GM18519 (cell line): ENCODE results near the gene CD300LD.

Experiments
- ATAC-seq: cut with Tn5 transposase; IDR thresholded peaks from one replicate; pipeline ENCODE4 v1.9.1; 2021; ENCODE audit warnings: mild to moderate bottlenecking, moderate library complexity; ENCODE audit not compliant: unreplicated experiment, low FRiP score

CD300LD gene

DNA sequence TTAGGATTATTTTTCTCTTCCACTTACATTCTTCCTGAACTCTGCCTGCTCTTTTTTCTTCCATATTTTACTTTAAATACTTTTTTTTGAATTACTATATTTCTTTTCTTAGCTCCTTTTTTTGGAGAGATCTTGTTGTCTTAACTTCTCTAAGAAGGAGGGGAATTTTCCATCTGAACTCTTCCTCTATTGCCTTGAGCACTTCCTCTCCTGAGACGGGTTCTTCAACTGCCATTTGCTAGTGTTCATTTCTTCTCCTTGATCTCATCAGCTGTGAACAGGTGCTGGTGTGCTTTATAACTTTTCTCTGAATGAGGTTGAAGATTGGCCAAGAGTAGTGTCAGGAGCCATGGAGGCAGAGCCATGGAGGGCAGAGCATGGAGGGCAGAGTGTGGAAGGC, 15.1 kb upstream of the CD300LD start:
- no peak for ATAC-seq

DNA sequence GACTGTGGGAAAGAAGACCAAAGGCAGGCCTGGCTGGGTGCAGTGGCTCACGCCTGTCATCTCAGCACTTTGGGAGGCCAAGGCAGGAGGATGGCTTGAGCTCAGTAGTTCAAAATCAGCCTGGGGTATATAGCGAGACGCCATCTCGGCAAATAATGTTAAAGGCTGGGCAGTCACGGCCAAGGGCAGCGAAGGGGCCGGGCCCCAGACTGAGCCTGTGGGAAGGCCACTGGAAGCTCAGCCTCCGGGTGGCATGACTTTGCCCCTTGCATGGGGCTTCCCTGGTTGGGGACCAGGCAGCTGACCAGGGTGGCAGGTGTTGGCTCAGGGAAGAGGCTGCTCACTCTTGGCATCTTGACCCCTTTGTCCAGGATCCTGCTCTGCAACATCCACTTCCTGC, 14.0 kb upstream of the CD300LD start:
- ATAC-seq = no peak

DNA sequence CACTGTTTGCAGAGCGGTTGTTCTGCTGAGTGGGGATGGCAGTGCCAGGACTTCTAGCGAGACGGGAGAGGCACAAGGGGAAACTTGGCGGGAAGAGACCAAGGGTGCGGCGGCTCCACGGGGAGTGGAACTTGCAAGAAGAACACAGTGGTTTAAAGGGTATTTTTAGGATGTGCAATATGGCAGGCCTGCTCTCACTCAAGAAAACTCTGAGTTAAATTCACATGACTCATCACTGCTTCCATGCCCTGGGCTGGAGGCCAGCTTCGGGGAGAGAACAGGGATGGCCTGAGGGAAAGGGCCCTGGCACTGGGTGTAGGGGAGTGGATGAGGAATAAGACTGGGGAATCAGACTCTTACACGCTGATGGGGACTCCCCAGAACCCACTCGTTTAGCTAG, 13.3 kb upstream of the CD300LD start:
- ATAC-seq = no peak

DNA sequence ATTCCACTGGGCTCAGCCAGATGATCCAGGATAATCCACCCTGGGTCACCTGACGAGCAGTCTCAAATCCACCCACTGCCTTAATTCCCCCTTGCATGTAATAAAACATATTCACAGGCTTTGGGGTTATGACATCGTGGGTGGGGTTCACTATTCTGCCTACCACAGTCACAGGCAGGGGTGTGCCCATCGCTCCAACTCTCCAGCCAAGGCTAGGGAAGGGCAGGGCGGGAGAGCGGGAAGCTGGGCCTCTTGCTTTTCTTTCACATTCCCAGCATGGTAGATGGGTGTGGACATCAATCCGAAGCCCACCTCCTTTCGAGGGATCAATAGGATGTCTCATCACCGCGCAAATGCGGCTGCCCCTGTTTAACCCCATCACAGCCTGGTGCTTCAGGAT, 12.7 kb upstream of the CD300LD start:
- no peak for ATAC-seq

DNA sequence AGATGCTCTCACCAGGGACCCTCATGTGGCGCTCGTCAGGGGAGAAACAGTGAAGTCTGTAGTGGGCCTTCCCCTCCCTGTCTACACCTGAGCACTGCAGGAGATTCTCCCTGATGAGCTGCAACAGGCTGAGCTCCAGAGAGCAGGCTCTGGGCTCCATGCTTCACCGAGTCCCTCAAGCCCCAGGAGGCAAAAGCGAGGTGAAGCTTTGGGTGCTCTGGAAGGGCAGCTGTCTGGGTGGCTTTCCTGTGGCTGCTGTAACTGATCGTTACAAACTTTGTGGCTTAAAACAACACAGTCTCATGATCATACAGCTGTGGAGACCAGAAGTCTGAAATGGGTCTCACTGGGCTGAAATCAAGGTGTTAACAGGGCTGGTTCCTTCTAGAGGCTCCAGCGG, 12.1 kb upstream of the CD300LD start:
- no peak for ATAC-seq

DNA sequence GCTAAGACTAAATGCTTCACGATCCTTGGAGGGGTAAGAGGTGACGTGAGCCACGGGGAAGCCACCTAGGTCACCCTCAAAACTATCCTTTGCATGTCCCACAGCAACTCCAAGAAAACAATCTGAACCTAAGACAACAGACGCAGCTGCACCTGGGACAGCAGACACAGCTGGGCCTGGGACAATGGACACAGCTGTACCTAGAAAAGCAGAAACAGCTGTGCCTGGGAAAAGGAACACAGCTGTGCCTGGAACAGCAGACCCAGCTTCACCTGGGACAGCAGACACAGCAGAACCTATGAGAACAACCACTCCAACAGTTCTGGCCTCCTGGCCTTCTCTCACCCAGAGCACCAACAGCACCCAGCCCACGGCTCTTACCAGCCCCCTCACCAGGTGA, 11.7 kb upstream of the CD300LD start:
- no peak for ATAC-seq

DNA sequence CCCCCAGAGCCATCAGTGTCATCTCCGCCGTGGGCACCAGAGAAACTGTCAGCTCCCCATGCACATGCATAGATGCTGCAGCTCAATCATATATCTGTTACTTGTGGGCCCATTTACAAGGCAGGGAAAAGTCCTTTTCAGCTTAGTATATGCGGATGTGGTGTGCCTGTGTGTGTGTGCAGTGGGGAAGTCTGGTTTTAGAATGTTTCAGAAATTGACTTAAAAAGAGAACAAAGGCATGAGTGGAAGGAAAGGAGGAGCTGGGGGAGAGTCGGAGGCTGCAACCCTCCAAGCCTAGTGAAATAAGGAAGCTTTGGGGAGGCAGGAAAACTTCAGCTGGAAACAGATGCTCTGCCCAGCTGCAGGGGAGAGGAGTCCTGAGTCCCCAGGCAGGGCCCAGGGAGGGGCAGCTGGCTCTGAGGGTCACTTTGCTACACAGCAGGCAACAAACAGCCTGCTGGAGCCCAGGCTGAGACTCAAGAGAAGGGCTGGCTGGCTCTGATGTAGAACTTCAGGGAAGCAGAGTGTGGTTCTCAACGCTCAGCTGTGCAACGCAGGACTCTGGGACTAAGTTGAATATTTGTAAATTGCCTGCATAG, 11.1 kb upstream of the CD300LD start:
- ATAC-seq = no peak

DNA sequence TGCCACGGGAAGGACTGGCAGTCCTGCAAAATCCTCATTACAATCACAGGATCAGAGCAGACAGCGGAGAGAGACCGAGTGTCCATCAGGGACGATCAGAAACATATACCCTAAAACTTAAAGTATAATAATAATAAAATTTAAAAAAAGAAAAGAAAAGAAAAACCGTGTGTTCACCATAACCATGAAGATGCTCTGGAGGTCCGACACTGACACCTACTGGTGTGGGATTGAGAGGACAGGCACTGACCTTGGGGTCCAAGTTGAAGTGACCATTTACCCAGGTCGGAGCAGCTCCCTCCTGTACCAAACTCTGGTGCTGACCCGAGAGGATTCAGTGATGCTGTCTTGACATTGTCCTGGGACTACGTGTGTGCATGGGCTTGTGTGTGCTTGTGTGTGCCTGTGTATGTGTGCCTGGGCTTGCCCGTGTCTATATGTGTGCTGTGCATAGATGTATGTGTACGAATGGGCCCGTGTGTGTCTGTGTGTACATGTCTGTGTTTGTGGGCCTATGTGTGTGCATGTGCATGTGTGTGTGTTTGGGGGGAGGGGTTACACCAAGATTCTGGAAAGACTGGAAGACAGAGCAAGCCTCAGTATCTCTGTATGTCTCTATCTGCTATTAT, 10.0 kb upstream of the CD300LD start:
- ATAC-seq = no peak

DNA sequence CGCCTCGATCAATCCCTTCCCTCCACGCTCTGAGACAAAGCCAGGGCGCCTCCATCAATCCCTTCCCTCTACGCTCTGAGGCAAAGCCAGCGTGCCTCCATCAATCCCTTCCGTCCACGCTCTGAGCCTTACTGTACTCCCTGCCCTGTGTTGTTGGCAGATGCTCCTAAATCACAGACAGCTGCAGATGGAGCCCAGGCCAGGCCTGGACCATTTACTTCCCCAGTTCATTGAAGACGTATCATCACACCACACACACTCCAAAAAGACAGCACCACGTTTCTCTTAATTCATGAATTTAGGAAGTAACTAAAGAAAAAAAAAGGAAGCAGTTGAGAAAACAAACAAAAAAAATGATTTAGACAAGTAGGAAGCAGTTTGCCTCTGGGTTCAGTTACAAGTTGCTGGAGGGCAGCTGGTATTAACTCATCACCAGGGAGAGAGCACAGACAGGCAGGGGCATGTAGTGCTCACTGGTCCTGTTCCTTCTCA, 7.4 kb upstream of the CD300LD start:
- ATAC-seq = no peak

DNA sequence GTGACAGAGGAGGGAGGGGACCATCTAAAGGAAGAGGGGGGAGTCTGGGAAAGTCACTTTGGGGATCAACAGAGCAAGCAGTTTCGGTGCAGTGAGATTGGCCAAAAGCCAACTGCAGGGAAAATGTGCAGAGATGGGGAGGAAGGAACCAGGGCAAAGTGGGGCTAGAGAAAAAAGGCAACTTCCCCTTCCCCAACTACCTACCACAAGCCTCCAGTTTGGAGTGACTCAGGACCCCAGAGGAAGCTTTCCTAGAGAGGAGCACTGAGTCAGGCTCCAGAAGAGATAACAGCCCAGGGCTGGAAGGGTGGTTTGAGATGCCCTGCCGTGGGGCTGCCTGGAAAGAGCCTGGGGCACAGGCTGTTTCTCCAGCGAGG, 6.9 kb upstream of the CD300LD start:
- no peak for ATAC-seq

DNA sequence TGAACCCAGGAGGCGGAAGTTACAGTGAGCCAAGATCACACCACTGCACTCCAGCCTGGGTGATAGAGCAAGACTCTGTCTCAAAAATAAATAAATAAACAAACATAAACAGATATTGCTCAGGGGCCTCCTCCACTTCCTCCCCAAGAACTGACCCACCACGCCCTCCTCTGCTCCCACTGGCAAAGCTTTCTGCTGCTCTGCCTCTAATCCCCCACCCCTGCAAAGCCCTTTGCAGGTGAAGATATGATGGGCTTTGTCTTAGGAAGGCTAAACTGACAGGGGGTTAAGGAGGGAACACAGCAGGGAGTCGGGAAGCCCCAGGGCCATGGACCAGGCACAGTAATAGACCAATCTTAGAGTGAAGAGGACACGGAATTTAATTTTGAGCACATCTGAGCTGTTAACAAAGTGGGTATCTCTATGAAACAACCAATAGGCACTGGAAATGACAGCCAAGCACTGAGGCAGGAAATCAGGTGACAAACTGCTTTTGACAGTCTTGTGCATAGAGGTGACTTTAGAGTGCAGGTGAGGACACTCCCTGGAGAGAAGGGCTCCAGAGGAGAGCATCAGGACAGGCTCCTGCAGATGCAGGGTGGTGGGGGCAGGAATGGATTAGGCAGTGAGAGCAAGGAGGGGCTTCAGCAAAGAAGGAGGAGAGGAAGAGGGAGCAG, 6.4 kb upstream of the CD300LD start:
- no peak for ATAC-seq

DNA sequence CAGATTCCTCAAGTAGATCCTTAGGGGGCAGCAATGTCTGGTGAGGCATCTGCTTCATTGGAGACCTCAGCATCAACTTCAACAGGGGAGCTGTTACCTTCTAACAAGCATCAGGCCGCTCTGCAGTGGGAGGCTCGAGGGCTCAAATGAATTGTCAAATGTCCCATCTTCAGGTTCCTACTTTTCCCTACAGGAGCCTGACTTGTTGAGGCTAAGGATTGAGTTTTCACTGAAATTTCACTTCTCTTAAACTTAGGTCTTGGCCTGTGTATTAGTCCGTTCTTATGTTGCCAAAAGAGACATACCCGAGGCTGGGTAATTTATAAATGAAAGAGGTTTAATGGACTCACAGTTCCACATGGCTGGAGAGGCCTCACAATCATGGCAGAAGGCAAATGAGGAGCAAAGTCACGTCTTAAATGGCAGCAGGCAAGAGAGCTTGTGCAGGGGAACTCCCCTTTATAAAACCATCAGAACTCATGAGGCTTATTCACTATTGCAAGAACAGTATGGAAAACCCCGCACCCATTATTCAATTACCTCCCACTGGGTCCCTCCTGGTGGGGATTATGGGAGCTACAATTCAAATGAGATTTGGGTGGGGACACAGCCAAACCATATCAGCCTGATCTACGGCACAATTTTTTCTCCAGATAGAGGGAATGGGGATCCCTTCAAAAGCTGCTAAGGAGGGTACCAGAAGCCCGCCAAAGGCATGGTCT, 5.1 kb upstream of the CD300LD start:
- ATAC-seq = no peak

DNA sequence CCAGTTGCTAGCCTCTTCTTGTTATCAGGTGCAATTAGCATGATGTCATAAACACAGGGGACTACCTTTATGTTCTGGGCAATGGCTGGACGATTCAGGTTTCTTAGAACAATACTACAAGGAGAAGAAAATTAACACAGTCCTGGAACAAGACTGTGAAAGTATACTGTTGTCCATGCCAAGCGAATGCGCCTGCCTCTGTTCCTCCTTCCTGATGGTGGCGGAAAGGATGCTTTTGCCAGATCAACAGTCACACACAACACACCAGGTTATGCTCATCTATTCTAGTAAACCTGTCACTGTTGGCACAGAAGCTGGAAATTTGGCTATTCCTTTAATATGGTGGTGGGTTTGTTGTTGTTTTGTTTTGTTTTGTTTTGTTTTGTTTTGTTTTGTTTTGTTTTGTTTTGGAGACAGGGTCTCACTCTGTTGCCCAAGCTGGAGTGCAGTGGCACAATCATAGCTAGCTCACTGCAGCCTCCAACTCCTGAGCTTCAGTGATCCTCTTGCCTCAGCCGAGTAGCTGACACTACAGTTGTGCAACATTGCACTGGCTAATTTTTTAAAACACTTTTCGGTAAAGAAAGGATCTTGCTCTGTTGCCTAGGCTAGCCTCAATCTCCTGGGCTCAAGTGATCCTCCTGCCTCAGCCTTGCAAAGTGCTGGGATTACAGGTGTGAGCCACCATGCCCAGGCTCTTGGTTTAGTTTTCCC, 3.1 kb upstream of the CD300LD start:
- no peak for ATAC-seq

DNA sequence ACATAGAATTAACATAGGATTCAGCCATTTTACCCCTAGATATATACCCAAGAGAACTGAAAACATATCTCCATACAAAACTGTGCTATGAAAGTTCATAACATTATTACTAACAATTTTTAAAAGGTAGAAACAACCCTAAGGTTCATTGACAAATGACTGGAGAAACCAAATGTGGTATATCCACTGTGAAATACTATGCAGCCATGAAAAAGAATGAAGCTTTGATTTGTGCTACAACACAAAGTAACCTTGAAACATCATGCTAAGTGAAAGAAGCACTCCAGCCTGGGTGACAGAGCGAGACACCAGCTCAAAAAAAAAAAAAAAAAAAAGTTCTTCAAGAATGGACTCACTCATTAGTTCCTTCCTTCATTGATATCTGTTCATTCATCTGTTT, 580 bp downstream of the CD300LD start:
- no peak for ATAC-seq

DNA sequence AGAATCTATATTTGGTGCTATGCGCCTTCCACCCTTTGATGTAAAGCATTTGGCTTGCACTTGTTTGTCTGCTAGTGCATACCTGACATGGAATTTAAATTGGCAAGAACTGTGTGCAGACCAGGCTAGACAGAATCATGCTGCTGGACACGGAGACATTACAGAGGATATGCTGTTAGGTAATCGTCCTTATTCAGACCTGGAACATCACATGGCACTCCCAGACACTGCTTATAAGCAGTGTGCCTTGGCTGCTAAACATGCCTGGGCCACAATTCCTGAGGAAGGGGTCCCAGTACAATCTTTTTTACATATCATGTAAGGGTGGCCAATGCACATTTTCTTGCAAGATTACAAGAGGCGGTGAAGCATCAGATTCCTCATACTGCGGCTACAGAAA, 6.4 kb downstream of the CD300LD start:
- no peak for ATAC-seq

DNA sequence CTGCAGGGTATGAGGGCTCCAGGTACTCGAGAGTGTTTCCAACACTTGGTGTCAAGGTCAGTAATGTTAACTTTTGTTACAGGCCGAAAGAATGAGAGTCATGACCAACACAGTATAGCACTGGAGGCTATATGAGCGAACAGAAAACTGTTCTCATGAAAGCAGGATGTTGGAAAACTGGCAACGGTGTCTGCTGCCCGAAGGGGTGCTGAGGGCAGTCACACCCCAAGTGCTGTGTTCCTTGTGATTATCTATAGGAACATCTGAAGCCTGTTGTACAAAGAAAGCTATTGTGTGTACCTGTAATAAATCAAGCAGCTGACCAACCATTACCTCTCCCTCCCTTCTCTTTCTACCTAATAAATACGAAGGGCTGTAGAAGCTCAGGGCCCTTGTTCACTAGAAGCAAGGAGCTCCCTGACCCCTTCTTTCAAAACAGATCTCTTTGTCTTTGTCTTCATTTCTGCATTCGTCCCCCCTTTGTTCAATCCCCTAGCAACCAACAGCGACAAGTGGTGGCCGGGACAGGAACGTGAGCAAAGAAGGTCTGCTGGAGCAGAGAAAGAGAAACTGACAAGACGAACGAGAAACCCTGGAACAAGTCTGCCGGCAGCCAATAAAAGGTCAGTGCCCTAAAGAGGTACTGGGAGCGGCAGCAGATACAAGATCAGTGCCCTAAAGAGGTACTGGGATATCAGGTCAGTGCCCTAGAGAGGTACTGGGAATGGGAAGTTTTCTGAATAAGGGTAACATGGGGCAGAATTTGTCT, 7.6 kb downstream of the CD300LD start:
- ATAC-seq = no peak

DNA sequence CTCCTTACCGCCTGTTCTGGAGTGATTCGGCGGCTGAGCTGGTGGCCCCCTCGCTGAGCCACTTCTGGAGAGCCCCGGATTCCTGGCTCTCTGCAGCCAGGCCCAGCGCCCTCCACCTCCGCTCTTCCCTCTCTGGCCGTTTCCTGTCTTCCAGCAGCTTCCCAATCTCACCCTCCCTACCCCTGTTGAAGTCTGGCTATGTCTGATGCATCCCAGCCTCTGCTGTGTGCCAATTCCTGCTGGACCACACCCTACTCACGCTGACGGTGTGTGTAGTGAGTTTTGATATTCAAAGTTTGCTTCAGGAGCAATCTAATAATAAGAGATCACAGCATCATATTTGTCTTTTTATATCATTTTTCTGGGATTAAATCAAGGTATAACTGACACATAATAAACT, 9.4 kb downstream of the CD300LD start:
- no peak for ATAC-seq

DNA sequence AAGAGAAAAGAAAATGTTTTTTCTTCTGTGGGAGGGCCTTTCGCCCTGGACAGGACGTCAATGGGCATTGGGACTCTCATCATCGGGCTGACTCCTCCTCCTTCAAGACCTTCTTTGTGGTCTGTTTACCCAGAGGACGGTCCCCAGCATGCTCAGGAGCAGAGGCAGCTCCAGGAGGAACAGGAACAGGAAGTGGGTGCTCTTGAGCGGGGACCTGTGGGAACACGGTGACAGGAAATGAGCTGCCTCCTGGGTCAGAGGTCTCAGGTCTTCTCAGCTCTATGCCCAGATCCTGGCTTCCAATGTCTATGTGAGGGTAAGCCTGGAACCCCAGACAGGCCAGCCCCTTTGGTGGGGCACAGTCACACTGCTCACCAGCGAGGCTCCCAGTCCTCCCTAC, 12.2 kb downstream of the CD300LD start:
- ATAC-seq = no peak

DNA sequence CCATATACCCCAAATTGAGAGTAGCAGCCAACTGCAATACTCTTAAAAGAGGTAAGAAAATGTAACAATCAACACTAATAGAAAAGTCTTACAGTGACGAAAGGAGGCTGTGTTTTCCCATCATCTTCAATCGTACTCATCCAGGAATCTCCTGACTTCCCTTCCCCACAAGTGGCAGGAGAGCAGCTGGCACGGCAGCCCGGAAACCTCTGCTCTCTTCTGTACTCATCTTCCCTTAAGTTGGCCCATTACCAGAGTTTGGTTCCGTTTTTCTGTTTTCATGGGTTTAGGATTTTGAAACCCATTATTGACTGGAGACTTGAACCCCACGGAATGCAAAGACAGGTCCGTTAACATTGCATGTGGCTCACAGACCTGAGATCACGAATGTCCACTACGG, 13.1 kb downstream of the CD300LD start:
- no peak for ATAC-seq

DNA sequence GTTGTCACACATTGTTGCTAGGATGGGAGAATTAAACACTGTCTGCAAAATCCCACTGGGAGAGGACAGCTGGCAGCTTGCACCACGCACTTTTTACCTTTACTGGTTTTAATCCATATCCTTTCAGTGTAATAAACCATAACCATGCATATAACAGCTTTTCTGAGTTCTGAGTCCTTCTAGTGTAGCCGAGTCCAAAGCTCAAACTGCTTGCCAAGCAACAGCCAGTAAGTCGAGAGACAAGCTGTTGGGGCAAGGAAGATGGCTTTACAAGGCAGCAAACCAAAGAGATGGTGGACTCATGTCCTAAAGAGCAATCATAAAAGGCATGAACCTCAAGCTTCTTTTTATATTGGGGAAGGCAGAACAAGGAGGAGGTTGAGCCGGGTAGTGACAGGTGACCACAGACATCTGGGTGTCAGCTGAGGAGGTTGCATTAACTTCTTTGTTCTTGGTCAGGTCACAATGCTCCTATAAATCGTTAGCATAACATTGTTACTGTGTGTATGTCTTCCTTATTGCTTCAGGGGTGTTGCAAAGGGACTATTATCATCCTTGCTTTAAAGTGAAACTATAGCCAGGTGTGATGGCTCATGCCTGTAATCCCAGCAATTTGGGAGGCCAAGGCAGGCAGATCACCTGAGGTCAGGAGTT, 17.5 kb downstream of the CD300LD start:
- ATAC-seq = no peak
